ENCODE results near the gene INCA1.

INCA1 gene

DNA sequence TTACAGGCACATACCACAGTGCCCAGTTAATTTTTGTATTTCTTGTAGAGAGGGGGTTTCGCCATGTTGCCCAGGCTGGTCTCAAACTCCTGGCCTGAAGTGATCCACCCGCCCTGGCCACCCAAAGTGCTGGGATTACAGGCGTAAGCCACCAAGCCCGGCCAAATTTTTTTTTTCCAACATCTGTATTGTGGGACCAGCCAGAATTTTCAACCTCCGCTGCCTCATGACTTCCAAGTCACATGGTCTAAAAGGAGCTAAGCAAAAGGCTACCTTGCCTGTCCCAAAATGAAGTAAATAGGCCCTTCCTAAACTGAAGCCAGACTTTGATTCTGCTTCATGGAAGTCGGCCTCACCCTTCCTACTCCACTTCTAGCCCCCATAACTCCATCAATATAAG is 25.5 kb downstream of the INCA1 start:
- Mint-ChIP-seq H3K27me3 (no peaks in the 10 kb centered on the region), H3K27ac (no peak overlapping the region), H3K4me1 (ENCODE audit: low read depth) (peaks cover 39% of the 10 kb centered on the region), H3K9me3 (no peaks in the 10 kb centered on the region), H3K36me3 (ENCODE audit: low read depth) (peaks cover 5% of the 10 kb centered on the region), H3K4me3 (no peak overlapping the region)
- intact Hi-C loops (cut with micrococcal nuclease): no loop called here

DNA sequence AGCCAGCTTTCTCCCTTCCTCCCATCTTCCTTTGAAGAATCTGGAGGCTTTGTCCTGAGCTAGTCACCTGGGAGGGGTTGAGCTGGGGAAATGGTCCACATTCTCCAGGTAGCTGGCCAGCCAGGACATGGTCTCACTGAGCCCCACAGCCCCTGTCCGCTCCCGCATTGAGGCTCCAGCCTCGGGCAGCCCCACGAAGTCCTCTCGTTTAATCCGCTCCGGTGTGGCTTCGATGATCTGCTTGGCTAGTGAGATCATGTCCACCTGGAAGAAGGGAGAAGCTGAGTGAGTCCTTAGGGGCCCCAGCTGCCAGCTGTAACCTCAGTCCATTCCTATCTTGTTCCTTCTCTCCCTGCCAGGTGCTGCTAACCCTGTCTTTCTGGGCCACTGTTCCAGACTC is 27.0 kb downstream of the INCA1 start:
- Mint-ChIP-seq H3K27ac (peak overlapping the region; percentile 18), H3K4me3 (no peak overlapping the region), H3K4me1 (ENCODE audit: low read depth) (peaks cover 44% of the 10 kb centered on the region), H3K27me3 (no peaks in the 10 kb centered on the region), H3K36me3 (ENCODE audit: low read depth) (peaks cover 15% of the 10 kb centered on the region), H3K9me3 (no peaks in the 10 kb centered on the region)
- intact Hi-C loops (cut with micrococcal nuclease): no loop called here

DNA sequence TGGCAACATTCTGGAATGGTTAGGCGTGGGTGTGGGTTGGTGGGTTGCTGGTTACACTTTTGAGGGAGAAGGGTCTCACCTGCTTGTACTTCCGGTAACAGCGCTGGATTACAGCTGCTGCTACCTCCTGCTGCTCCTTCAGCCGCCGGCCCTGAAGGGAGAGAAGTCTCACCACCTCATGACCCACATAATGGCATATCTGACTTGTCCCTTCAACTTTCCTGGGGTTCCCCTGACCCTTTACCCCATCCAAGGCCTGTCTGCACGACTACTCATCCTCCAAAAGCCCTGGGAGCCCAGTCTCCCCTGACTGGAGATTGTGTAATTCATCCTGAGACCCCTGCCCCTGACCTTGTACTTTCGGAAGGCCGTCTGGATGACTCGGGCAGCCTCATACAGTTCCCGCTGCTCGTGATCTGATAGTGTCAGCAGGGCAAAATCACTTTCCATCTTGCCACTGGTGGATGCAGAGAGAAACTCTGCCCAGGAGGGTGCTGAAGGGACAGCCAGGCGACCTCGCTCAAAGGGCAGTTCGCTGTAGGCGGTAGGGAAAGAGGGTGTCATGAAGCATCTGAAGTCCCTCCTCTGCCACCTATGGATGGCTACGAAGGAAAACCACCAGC is 27.7 kb downstream of the INCA1 start:
- Mint-ChIP-seq H3K27ac (no peak overlapping the region), H3K4me3 (peak overlapping the region; percentile 5), H3K27me3 (no peaks in the 10 kb centered on the region), H3K4me1 (ENCODE audit: low read depth) (peaks cover 43% of the 10 kb centered on the region), H3K9me3 (no peaks in the 10 kb centered on the region), H3K36me3 (ENCODE audit: low read depth) (peaks cover 21% of the 10 kb centered on the region)
- intact Hi-C loops (cut with micrococcal nuclease): no loop called here

GRCh38 chr17:4969047-4969550 is 28.2 kb downstream of the INCA1 start:
- intact Hi-C loops (cut with micrococcal nuclease): no loop called here
- H3K4me1 Mint-ChIP-seq (ENCODE audit: low read depth): peaks cover 43% of the 10 kb centered on the region
- no peak overlapping the region for H3K27ac Mint-ChIP-seq
- no peaks in the 10 kb centered on the region for H3K9me3 Mint-ChIP-seq
- H3K36me3 Mint-ChIP-seq (ENCODE audit: low read depth): peaks cover 27% of the 10 kb centered on the region
- H3K4me3 Mint-ChIP-seq: peak overlapping the region; percentile 5
- no peaks in the 10 kb centered on the region for H3K27me3 Mint-ChIP-seq

DNA sequence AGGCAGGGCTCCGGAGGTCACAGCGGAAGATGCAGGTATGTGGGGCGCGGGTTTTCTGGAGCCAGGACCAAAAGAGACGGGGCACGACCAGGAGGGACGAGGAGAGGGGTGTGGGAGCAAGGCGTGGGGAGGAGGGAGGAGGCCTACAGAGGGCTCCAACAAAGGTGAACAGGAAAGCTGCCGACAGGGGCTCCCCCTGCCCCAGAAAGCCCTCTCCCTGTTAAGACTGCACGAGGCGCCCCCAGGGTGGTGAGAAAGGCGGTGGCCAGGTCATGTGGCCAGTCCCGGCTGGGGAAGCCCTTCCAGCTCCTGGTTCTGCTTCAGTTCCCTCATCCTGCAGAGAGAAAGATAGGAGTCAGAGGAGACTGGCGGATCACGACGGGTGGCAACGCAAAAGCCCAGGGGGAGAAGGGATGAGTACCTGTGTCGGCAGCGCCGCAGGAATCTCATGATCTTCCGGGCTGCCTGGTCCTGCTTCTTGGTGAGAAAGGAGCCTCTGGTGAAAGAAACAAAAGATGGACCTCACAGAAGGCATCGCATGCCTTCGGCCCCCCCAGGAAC is 28.8 kb downstream of the INCA1 start:
- Mint-ChIP-seq H3K27me3 (no peaks in the 10 kb centered on the region), H3K4me1 (ENCODE audit: low read depth) (peaks cover 43% of the 10 kb centered on the region), H3K27ac (no peak overlapping the region), H3K36me3 (ENCODE audit: low read depth) (peaks cover 27% of the 10 kb centered on the region), H3K9me3 (no peaks in the 10 kb centered on the region), H3K4me3 (no peak overlapping the region)
- intact Hi-C loops (cut with micrococcal nuclease): no loop called here

DNA sequence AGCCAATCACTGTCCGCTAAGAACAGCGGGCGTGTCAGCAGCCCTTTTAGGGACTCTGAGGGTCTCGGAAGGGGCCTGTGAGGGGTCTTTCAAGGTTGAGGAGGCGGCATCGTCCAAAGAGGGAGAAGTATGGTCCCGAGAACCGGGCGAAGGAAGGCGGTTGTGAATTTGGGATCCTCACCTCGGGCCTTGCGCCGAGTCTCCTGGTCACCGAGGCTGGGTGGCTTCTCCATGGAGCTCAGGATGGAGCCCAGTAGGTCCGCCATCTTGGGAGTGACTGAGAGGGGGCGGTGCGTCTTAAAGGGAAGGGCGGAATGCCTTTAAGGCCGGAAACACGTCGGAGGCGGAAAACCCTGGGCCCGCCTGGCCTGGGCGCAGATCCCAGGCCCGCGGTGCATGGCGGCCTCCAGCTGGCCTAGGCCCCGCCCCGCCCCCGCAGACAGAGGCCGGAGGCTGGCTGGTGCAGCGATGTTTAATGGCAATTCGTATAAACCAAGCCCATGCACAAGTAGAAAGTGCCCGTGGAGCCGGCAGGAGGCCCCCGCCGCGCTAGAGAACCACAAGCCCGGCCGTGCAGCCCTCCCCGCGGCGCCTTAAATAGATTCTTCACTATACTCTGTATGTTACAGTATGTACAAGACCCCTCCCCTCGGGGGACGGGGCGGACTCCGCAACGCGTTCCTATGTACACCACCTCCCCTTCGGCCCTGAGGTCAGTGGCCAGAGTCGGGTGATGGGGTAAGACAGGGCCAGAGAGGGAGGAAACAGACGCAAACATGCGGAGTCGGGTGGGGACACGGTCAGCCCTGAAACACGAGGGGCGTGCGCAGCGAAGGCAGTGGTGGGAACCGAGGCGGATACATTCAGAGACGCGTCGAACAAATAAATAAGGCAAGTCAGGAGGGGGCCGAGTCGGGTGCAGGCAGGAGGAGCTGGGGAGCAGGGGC is 29.5 kb downstream of the INCA1 start, which contains the start of gene SPAG7:
Gene SPAG7, minus strand, starts transcription at position 279 of the 947 bp plus-strand sequence. Its CDS starts 13 bp downstream, at position 266.
- H3K9me3 Mint-ChIP-seq: no peaks in the 10 kb centered on the region
- intact Hi-C loops (cut with micrococcal nuclease): loop anchor here (1.0 to 2.0 kb wide), 4 partner anchors 19 to 59 kb away; partner anchors contain the start of genes CAMTA2, PFN1, RNF167 and SLC25A11
- no peaks in the 10 kb centered on the region for H3K27me3 Mint-ChIP-seq
- H3K36me3 Mint-ChIP-seq (ENCODE audit: low read depth): peaks cover 34% of the 10 kb centered on the region
- no peak within 1 kb of the TSS for H3K4me3 Mint-ChIP-seq
- no peak within 1 kb of the TSS for H3K27ac Mint-ChIP-seq
- H3K4me1 Mint-ChIP-seq (ENCODE audit: low read depth): peaks cover 35% of the 10 kb centered on the region

DNA sequence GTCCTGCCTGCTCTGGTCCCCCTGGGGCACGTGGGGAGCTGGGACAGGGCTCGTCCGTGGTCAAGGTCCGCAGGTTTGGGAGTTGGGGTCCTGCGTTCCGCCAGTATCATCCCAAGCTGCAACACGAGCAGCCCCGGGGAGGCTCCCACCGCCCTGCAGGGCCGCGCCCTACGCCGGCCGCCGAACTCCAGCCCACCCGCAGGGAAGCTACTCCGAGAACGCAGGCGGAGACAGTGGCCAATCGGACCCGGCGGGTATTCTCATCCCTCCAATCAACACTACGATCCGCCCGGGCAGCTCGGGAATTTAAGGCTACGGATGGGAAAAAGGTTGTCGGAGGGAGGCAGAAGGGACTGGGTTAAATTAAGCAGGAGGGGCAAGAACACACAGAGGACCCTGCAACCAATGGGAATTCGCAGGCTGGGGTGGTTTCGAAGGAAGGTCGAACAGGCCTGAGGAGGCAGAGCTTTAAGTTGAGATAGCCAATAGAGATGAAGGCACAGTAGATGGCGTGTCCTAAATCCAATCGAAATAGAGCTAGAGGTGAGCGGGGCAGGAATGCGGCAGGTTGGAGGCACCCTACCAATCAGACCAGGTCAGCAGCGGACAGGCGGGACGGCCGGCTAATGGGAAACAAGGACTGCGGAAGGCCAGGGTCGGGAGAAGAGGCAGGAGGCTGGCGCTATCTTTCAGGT is 30.3 kb downstream of the INCA1 start:
- intact Hi-C loops (cut with micrococcal nuclease): loop anchor here (1.0 to 2.0 kb wide), 4 partner anchors 19 to 58 kb away; partner anchors contain the start of genes CAMTA2, PFN1, RNF167 and SLC25A11
- H3K9me3 Mint-ChIP-seq: no peaks in the 10 kb centered on the region
- no peaks in the 10 kb centered on the region for H3K27me3 Mint-ChIP-seq
- H3K27ac Mint-ChIP-seq: no peak overlapping the region
- H3K36me3 Mint-ChIP-seq (ENCODE audit: low read depth): peaks cover 34% of the 10 kb centered on the region
- no peak overlapping the region for H3K4me3 Mint-ChIP-seq
- peaks cover 27% of the 10 kb centered on the region for H3K4me1 Mint-ChIP-seq (ENCODE audit: low read depth)

DNA sequence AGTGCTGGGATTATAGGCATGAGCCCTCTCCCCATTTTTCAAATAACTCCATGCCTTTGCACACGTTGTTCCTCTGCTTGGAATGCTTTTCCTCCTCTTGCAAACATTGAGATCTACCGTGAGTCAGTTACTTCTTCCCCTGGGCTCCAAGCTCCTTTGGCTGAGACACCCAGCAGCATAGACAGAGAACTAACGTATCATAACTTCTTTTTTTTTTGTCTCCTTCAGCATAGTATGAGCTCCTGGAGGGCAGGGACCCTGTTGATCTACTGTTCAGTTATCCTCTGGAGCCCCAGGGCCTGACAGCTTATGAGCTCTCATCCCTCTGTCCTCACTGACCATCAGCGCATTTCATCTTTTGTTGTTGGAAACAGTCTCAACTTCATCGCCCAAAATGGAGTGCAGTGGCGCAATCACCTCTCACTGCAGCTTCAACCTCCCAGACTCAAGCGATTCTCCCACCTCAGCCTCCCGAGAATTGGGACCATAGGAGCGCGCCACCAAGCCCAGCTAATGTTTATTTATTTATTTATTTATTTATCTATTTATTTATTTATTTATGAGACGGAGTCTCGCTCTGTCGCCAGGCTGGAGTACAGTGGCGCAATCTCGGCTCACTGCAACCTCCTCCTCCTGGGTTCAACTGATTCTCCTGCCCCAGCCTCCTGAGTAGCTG is 31.9 kb downstream of the INCA1 start:
- intact Hi-C loops (cut with micrococcal nuclease): no loop called here
- peaks cover 26% of the 10 kb centered on the region for H3K4me1 Mint-ChIP-seq (ENCODE audit: low read depth)
- peaks cover 47% of the 10 kb centered on the region for H3K36me3 Mint-ChIP-seq (ENCODE audit: low read depth)
- H3K27me3 Mint-ChIP-seq: no peaks in the 10 kb centered on the region
- H3K4me3 Mint-ChIP-seq: peak overlapping the region; percentile 10
- no peak overlapping the region for H3K27ac Mint-ChIP-seq
- no peaks in the 10 kb centered on the region for H3K9me3 Mint-ChIP-seq

- no peak overlapping the region for H3K27ac Mint-ChIP-seq
- no peak overlapping the region for H3K4me3 Mint-ChIP-seq
- intact Hi-C loops (cut with micrococcal nuclease): no loop called here
- peaks cover 35% of the 10 kb centered on the region for H3K4me1 Mint-ChIP-seq (ENCODE audit: low read depth)
- peaks cover 5% of the 10 kb centered on the region for H3K27me3 Mint-ChIP-seq
- no peaks in the 10 kb centered on the region for H3K9me3 Mint-ChIP-seq
- peaks cover 67% of the 10 kb centered on the region for H3K36me3 Mint-ChIP-seq (ENCODE audit: low read depth)
Observed at GRCh38 chr17:4960279-4960922, 36.9 kb downstream of the INCA1 start.

- H3K27me3 Mint-ChIP-seq: peaks cover 5% of the 10 kb centered on the region
- H3K9me3 Mint-ChIP-seq: no peaks in the 10 kb centered on the region
- H3K4me1 Mint-ChIP-seq (ENCODE audit: low read depth): peaks cover 27% of the 10 kb centered on the region
- no peak overlapping the region for H3K4me3 Mint-ChIP-seq
- intact Hi-C loops (cut with micrococcal nuclease): no loop called here
- peak overlapping the region; percentile 57 for H3K27ac Mint-ChIP-seq
- peaks cover 57% of the 10 kb centered on the region for H3K36me3 Mint-ChIP-seq (ENCODE audit: low read depth)
Observed at GRCh38 chr17:4959261-4959965, 37.9 kb downstream of the INCA1 start.

GRCh38 chr17:4958102-4958501 is 39.2 kb downstream of the INCA1 start:
- H3K27ac Mint-ChIP-seq: no peak overlapping the region
- peaks cover 5% of the 10 kb centered on the region for H3K27me3 Mint-ChIP-seq
- H3K4me1 Mint-ChIP-seq (ENCODE audit: low read depth): peaks cover 25% of the 10 kb centered on the region
- H3K4me3 Mint-ChIP-seq: no peak overlapping the region
- H3K36me3 Mint-ChIP-seq (ENCODE audit: low read depth): peaks cover 50% of the 10 kb centered on the region
- H3K9me3 Mint-ChIP-seq: no peaks in the 10 kb centered on the region
- intact Hi-C loops (cut with micrococcal nuclease): no loop called here

- no peaks in the 10 kb centered on the region for H3K9me3 Mint-ChIP-seq
- intact Hi-C loops (cut with micrococcal nuclease): no loop called here
- H3K27ac Mint-ChIP-seq: peak overlapping the region; percentile 61
- peaks cover 45% of the 10 kb centered on the region for H3K36me3 Mint-ChIP-seq (ENCODE audit: low read depth)
- no peak overlapping the region for H3K4me3 Mint-ChIP-seq
- peaks cover 5% of the 10 kb centered on the region for H3K27me3 Mint-ChIP-seq
- H3K4me1 Mint-ChIP-seq (ENCODE audit: low read depth): peaks cover 30% of the 10 kb centered on the region
Observed at GRCh38 chr17:4956493-4957061, 40.7 kb downstream of the INCA1 start.

Measured in dendritic cell treated with granulocyte-macrophage colony-stimulating factor and Interleukin-4, amounts not matched to agents 40 ng/mL and 50 ng/mL, for 4 days (primary cell).